ENCODE data around the gene PLEKHA6.

Gene PLEKHA6

DNA sequence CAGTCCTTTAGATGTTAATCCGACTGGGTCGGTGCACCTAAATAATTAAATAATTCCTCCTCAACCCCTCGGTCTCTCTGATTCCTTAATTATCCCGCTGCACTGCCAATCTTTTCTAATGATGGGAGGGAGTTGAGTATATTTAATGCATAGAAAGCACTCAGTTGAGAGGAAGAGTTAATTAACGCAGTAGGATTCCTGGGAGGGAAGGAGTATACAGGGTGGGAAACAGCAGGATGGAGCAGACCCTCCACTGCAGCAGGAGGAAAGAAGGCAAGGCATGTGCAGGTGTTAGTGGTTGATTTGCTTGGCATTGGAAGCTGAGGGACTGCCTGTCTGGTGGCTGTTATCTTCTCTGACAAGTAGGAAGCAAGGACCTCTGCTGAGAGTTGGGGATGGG, 183.7 kb downstream of the PLEKHA6 start:
- no peak for DNase-seq

DNA sequence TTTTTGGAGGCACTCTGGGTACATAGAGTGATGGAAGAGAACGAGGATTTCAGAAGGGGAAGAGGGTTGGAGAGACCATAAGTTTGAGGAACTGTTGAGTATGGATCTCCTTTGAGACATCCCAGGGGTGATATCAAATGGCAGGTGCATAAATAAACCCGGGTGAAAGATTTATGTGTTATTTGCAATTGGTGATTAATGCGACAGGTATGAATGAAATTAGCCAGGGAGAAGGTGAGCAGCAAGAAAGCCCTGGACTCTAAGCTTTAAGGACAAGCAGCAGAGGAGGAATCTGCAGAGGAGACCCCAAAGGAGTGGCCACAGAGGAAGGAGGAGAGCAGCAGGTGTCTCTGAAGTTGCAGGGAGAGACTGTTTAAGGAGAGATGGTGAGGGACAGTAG, 184.8 kb downstream of the PLEKHA6 start:
- no peak for DNase-seq

DNA sequence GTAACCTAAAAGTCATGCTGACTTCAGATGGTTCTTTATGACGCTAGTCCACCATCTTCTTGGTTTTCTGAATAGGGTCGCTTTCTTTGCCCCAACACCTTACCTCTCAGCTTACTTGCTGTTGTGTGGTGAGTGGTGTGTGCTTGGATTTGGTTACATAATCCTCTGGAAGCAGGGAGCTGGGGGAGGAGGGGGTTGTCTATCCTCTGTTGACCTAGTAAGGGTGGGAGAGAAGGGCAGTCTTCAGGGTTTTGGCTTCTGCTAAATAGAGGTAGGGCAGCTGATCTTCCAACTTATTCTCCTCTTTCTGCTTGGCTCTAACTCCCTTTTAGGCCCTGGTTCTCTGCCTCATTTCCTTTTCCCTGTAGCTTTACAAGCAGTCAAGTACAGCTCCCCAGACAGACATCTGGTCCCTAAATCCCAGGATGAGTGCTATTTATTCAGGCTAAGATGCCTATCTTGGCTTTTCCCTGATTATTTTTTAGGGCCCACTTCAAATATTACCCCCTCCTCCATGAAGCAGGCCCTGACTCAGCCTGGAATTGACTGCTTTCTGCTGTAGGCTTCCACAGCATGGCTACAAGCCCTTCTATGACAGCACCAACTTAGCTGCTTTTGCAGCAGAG, 187.2 kb downstream of the PLEKHA6 start:
- DNase-seq, result no peak

DNA sequence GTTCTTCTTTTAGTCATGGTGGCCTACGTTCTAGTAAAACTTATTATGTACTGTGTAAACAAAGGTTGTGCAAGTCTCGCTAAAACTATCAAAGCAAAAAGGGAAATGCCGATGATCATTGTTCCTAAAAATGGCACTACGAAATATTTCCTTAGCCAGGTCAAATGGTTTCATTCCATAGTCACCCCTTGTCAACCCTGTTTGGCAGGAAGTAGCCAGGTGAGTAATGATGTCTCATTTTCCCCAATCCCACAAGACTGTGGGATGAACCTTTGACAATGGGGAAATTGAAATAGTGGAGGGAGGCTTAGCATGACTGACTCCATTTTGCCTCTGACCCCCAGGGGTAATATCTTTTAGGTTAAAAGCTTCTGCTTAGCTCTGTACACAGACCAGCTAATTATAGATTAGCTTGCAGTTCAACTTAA, 188.0 kb downstream of the PLEKHA6 start:
- DNase-seq, result no peak

DNA sequence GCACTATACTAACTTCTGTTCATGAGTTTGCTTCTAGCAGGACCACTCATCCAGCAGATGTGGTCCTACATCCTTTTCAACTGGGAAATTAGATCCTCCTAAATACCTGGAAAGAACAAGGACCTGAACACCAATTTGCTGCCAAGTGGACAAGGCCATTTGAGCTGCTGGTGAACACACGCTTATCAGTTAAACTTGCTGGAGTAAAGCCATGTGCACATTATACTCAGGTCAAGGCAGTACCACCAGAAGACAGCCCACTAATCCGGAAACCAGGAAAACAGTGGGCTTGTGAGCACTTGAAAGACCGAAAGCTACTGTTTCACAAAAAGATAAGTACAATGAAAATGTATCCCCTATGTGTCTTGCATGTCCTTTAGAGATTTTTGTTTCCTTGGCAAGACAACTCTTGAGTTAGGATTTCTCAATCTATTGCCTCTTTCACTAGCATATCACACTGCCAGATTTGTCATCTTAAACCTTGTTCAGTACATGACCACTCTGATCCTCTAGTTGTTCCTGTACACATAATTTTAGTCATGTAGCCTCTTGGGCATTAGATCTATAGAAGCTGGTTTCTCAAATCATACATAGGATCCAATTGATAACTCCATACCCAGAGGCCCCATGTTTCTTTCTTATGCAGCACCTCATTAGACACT, 189.1 kb downstream of the PLEKHA6 start:
- no peak for DNase-seq

DNA sequence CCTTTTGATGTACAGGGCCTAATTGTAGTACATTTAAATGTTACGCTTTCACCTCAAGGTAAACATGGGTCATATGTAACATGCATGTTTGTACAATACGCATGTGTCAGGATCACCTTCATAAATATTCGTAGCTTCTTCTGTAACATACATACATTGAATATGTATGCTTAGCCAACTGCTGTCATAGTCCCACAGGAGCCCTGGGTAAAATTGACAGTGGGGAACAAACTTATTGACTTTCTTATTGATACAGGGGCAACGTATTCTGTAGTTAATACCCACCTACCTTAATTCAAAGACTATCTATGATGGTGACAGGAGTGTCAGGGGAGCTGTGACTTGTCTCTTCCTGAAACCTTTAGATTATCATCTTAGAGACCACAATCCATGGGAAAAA, 189.9 kb downstream of the PLEKHA6 start:
- DNase-seq, result no peak

All from CD4-positive, alpha-beta T cell treated with Interleukin-10 for 1 hour (primary cell).